WI38 (cell line): ENCODE results near the gene ESYT1.
A peak's percentile ranks its signal among the peaks of the same experiment; 100 is the strongest.

ENCODE experiments used
- H3K4me3 ChIP-seq: 2 replicates; pipeline ENCODE4 v1.5.1; 2011; ENCODE audit warnings: low read depth, mild to moderate bottlenecking, control low read depth, low read length
- TF ChIP-seq, protein P1 (sequence below): IDR thresholded peaks from 2 replicates; pipeline ENCODE4 v1.5.1; 2012; ENCODE audit warnings: low read depth, mild to moderate bottlenecking, control low read depth, low read length

The ESYT1 gene

DNA sequence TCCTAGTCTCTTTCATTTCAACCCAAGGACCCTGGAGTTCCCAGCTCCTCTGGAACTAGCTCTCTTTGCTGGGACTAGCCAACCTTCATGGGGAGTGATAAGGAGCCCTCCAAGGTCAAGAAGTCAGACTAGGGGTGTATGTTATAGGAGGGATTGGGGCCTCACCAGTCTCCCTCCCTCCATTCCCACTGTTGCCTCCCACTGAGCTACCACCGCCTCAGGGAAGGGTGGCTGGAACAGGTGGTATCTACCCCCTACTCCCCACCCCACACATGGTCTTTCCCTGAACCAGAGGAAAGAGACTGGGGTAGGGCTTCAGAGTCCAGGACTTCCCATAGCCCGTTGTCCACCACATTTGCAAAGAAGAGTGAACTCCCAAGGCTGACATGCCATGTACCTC, 45.7 kb upstream of the ESYT1 start:
- H3K4me3 ChIP-seq: no peak overlapping the region
- TF ChIP-seq, protein P1, sequence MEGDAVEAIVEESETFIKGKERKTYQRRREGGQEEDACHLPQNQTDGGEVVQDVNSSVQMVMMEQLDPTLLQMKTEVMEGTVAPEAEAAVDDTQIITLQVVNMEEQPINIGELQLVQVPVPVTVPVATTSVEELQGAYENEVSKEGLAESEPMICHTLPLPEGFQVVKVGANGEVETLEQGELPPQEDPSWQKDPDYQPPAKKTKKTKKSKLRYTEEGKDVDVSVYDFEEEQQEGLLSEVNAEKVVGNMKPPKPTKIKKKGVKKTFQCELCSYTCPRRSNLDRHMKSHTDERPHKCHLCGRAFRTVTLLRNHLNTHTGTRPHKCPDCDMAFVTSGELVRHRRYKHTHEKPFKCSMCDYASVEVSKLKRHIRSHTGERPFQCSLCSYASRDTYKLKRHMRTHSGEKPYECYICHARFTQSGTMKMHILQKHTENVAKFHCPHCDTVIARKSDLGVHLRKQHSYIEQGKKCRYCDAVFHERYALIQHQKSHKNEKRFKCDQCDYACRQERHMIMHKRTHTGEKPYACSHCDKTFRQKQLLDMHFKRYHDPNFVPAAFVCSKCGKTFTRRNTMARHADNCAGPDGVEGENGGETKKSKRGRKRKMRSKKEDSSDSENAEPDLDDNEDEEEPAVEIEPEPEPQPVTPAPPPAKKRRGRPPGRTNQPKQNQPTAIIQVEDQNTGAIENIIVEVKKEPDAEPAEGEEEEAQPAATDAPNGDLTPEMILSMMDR: no peak

- H3K4me3 ChIP-seq: no peak overlapping the region
- TF ChIP-seq, protein P1: no peak
Observed at GRCh38 chr12:56082967-56083366, 45.1 kb upstream of the ESYT1 start.

DNA sequence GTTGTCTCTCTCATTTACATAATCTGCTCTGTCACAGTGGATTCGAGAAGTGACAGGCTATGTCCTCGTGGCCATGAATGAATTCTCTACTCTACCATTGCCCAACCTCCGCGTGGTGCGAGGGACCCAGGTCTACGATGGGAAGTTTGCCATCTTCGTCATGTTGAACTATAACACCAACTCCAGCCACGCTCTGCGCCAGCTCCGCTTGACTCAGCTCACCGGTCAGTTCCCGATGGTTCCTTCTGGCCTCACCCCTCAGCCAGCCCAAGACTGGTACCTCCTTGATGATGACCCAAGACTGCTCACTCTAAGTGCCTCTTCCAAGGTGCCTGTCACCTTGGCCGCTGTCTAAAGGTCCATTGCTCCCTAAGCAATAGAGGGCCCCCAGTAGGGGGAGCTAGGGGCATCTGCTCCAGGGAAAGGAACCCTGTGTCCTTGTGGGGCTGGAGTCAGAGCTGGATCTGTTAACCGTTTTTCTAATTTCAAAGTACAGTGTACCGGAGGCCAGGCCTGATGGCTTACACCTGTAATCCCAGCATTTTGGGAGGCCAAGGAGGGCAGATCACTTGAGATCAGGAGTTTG, 43.0 kb upstream of the ESYT1 start:
- H3K4me3 ChIP-seq: no peak overlapping the region
- TF ChIP-seq, protein P1: peak; percentile 32

DNA sequence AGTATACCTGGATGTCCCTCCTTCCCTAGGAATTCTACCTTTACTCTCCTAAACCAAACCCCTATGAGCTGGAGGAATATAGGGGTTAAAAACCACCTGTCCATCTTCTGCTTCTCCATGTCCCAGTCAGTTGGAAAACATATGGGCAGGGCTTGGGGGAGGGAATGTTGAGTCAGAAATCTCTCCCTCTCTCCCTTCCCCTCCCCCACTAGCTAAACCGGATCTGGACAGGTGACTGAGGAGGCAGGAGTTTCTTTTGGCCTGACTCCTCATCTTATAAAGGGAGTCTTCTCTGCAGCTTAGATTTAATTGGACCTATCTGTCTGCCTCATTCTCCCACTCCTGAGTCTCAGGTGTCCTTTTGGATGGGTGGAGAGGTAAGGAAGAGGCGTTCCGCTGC, 42.0 kb upstream of the ESYT1 start:
- H3K4me3 ChIP-seq: no peak overlapping the region
- TF ChIP-seq, protein P1: no peak

DNA sequence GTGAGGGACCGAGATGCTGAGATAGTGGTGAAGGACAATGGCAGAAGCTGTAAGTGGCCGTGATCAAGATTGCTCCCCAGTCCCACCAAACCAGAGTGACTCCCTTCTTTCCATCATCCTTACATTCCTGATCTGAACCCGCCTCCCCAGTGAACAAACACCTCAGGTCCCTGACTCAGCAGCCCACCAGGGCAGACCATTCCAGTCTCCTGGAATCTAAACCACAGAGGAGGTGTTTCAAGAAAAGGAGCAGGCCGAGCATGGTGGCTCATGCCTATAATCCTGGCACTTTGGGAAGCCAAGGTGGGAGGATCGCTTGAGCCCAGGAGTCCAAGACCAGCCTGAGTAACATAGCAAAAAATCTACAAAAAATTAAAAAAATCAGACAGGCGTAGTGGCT, 41.5 kb upstream of the ESYT1 start:
- no peak overlapping the region for H3K4me3 ChIP-seq
- TF ChIP-seq, protein P1: no peak

DNA sequence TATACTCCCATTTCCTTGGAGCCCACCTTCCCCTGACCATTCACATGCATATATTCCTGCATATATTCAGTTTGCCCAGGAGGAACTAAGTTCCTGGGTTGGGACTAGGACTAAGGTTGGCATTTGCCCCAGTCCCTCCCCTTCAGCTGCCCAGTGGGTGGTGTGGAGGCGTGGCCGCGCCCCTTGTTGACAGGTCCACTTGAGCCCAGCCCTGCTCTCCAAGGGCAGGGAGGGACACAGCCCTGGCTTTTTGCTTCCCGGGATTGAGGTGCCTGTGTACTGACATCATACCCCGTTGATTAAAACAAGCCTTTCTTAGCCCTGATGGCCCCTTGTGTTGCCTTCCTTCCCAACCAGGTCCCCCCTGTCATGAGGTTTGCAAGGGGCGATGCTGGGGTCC, 40.8 kb upstream of the ESYT1 start:
- H3K4me3 ChIP-seq: no peak overlapping the region
- TF ChIP-seq, protein P1: no peak

DNA sequence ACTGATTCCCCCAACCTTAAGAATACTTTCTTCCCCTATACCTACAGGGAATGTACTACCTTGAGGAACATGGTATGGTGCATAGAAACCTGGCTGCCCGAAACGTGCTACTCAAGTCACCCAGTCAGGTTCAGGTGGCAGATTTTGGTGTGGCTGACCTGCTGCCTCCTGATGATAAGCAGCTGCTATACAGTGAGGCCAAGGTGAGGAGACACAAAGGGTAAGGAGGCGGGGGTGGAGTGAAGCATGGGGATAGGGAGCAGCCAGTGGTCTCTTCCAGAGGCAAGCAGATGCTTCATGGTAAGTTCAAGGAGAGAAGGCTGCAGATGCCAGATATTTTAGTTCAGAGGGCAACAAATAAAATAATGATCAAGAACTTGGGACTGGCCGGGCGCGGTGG, 30.3 kb upstream of the ESYT1 start:
- TF ChIP-seq, protein P1: no peak
- H3K4me3 ChIP-seq: no peak overlapping the region
